GM19193 (cell line): Measurements from ENCODE around the gene C5orf15.

Experiments
- POLR2A ChIP-seq: IDR thresholded peaks from 4 replicates; pipeline ENCODE4 v1.6.1; 2011; ENCODE audit not compliant: insufficient read depth, insufficient read length; ENCODE audit errors: extremely low read depth

Gene C5orf15

GRCh38 chr5:133977858-133978257 is 9.4 kb upstream of the C5orf15 start:
- TF ChIP-seq POLR2A, result no peak

- no peak for TF ChIP-seq POLR2A
Observed at GRCh38 chr5:133977161-133977787, 8.8 kb upstream of the C5orf15 start.

- TF ChIP-seq POLR2A, result no peak
Observed at GRCh38 chr5:133974142-133974541, 5.7 kb upstream of the C5orf15 start.

- TF ChIP-seq POLR2A, result no peak
Observed at GRCh38 chr5:133970325-133970909, 2.0 kb upstream of the C5orf15 start.

- TF ChIP-seq POLR2A, result no peak
Observed at GRCh38 chr5:133969654-133970324, 1.4 kb upstream of the C5orf15 start.

- no peak for TF ChIP-seq POLR2A
Observed at GRCh38 chr5:133967698-133968203, 674 bp downstream of the C5orf15 start.

- no peak for TF ChIP-seq POLR2A
Observed at GRCh38 chr5:133967124-133967523, 1.3 kb downstream of the C5orf15 start.

- no peak for TF ChIP-seq POLR2A
Observed at GRCh38 chr5:133966090-133966489, 2.3 kb downstream of the C5orf15 start.

- no peak for TF ChIP-seq POLR2A
Observed at GRCh38 chr5:133963493-133964128, 4.8 kb downstream of the C5orf15 start.

GRCh38 chr5:133962801-133963476 is 5.5 kb downstream of the C5orf15 start:
- TF ChIP-seq POLR2A, result no peak

- no peak for TF ChIP-seq POLR2A
Observed at GRCh38 chr5:133962131-133962530, 6.3 kb downstream of the C5orf15 start.

- no peak for TF ChIP-seq POLR2A
Observed at GRCh38 chr5:133959643-133960042, 8.8 kb downstream of the C5orf15 start.

GRCh38 chr5:133957591-133957990 is 10.8 kb downstream of the C5orf15 start:
- no peak for TF ChIP-seq POLR2A

- TF ChIP-seq POLR2A, result no peak
Observed at GRCh38 chr5:133957080-133957479, 11.3 kb downstream of the C5orf15 start.

GRCh38 chr5:133953568-133954145 is 14.8 kb downstream of the C5orf15 start:
- no peak for TF ChIP-seq POLR2A

- TF ChIP-seq POLR2A, result no peak
Observed at GRCh38 chr5:133952729-133953567, 15.5 kb downstream of the C5orf15 start.
